Effector memory CD4-positive, alpha-beta T cell (primary cell): ENCODE results near the gene METTL24.

ENCODE experiments used
- DNase-seq, 3 donors: peaks; one replicate each; pipeline ENCODE4 v3.0.0-alpha.2; 2020
- H3K27ac ChIP-seq: 2 replicates; pipeline ENCODE4 v1.7.0; 2013; ENCODE audit warnings: mild to moderate bottlenecking, low read length, moderate library complexity; ENCODE audit not compliant: insufficient read depth, poor library complexity, severe bottlenecking
- H3K27me3 ChIP-seq: replicated peaks from 2 replicates; pipeline ENCODE4 v1.7.0; 2013; ENCODE audit warnings: mild to moderate bottlenecking, low read length; ENCODE audit not compliant: insufficient read depth, control insufficient read depth, poor library complexity, severe bottlenecking
- H3K36me3 ChIP-seq: 2 replicates; pipeline ENCODE4 v1.7.0; 2013; ENCODE audit warnings: mild to moderate bottlenecking, low read length, moderate library complexity; ENCODE audit not compliant: control insufficient read depth, insufficient read depth
- H3K4me1 ChIP-seq: 2 replicates; pipeline ENCODE4 v1.7.0; 2013; ENCODE audit warnings: low read length, mild to moderate bottlenecking; ENCODE audit not compliant: control insufficient read depth, insufficient read depth, poor library complexity, severe bottlenecking
- H3K4me3 ChIP-seq: 2 replicates; pipeline ENCODE4 v1.7.0; 2013; ENCODE audit warnings: low read length, low read depth, mild to moderate bottlenecking; ENCODE audit not compliant: insufficient read depth, poor library complexity, severe bottlenecking
- H3K9me3 ChIP-seq: 2 replicates; pipeline ENCODE4 v1.7.0; 2013; ENCODE audit warnings: mild to moderate bottlenecking, low read length, moderate library complexity; ENCODE audit not compliant: control insufficient read depth

METTL24 gene

GRCh38 chr6:110390404-110390803, 32.3 kb upstream of the METTL24 start:
- Histone ChIP-seq H3K4me3 (no peak overlapping the region), H3K9me3 (no peaks in the 10 kb centered on the region), H3K4me1 (no peaks in the 10 kb centered on the region), H3K27ac (no peak overlapping the region), H3K36me3 (no peaks in the 10 kb centered on the region), H3K27me3 (no peaks in the 10 kb centered on the region)
- no peak for DNase-seq

- H3K9me3 ChIP-seq = no peaks in the 10 kb centered on the region
- H3K4me3 ChIP-seq = no peak overlapping the region
- no peak overlapping the region for H3K27ac ChIP-seq
- no peaks in the 10 kb centered on the region for H3K27me3 ChIP-seq
- H3K36me3 ChIP-seq = no peaks in the 10 kb centered on the region
- no peaks in the 10 kb centered on the region for H3K4me1 ChIP-seq
- DNase-seq = no peak
These were observed 31.7 kb upstream of the METTL24 start for GRCh38 chr6:110389689-110390382.

- Histone ChIP-seq H3K9me3 (no peaks in the 10 kb centered on the region), H3K27ac (no peak overlapping the region), H3K4me1 (no peaks in the 10 kb centered on the region), H3K36me3 (no peaks in the 10 kb centered on the region), H3K4me3 (no peak overlapping the region), H3K27me3 (no peaks in the 10 kb centered on the region)
- DNase-seq = no peak
These were observed 29.8 kb upstream of the METTL24 start for GRCh38 chr6:110387986-110388385.

- H3K9me3 ChIP-seq = no peaks in the 10 kb centered on the region
- H3K36me3 ChIP-seq = no peaks in the 10 kb centered on the region
- no peak overlapping the region for H3K27ac ChIP-seq
- H3K4me3 ChIP-seq = no peak overlapping the region
- no peaks in the 10 kb centered on the region for H3K27me3 ChIP-seq
- no peak for DNase-seq
- H3K4me1 ChIP-seq = no peaks in the 10 kb centered on the region
These were observed 27.3 kb upstream of the METTL24 start for GRCh38 chr6:110385458-110385863.

GRCh38 chr6:110378552-110378951, 20.4 kb upstream of the METTL24 start:
- no peaks in the 10 kb centered on the region for H3K36me3 ChIP-seq
- no peak overlapping the region for H3K27ac ChIP-seq
- H3K27me3 ChIP-seq = no peaks in the 10 kb centered on the region
- H3K4me1 ChIP-seq = no peaks in the 10 kb centered on the region
- H3K9me3 ChIP-seq = no peaks in the 10 kb centered on the region
- no peak overlapping the region for H3K4me3 ChIP-seq
- DNase-seq = no peak

GRCh38 chr6:110369066-110369465, 10.9 kb upstream of the METTL24 start:
- Histone ChIP-seq H3K4me1 (no peaks in the 10 kb centered on the region), H3K27ac (no peak overlapping the region), H3K9me3 (no peaks in the 10 kb centered on the region), H3K4me3 (no peak overlapping the region), H3K36me3 (no peaks in the 10 kb centered on the region), H3K27me3 (no peaks in the 10 kb centered on the region)
- no peak for DNase-seq

GRCh38 chr6:110368284-110368683, 10.1 kb upstream of the METTL24 start:
- H3K4me3 ChIP-seq = no peak overlapping the region
- no peaks in the 10 kb centered on the region for H3K4me1 ChIP-seq
- no peak for DNase-seq
- H3K9me3 ChIP-seq = no peaks in the 10 kb centered on the region
- H3K36me3 ChIP-seq = no peaks in the 10 kb centered on the region
- H3K27ac ChIP-seq = no peak overlapping the region
- no peaks in the 10 kb centered on the region for H3K27me3 ChIP-seq

GRCh38 chr6:110367825-110368224, 9.7 kb upstream of the METTL24 start:
- Histone ChIP-seq H3K4me1 (no peaks in the 10 kb centered on the region), H3K27me3 (no peaks in the 10 kb centered on the region), H3K9me3 (no peaks in the 10 kb centered on the region), H3K36me3 (no peaks in the 10 kb centered on the region), H3K27ac (no peak overlapping the region), H3K4me3 (no peak overlapping the region)
- DNase-seq = no peak

GRCh38 chr6:110366975-110367374, 8.8 kb upstream of the METTL24 start:
- DNase-seq = no peak
- Histone ChIP-seq H3K9me3 (no peaks in the 10 kb centered on the region), H3K27me3 (no peaks in the 10 kb centered on the region), H3K4me3 (no peak overlapping the region), H3K27ac (no peak overlapping the region), H3K36me3 (no peaks in the 10 kb centered on the region), H3K4me1 (no peaks in the 10 kb centered on the region)

- H3K27me3 ChIP-seq = no peaks in the 10 kb centered on the region
- H3K27ac ChIP-seq = no peak overlapping the region
- no peaks in the 10 kb centered on the region for H3K4me1 ChIP-seq
- H3K9me3 ChIP-seq = no peaks in the 10 kb centered on the region
- DNase-seq = no peak
- H3K4me3 ChIP-seq = no peak overlapping the region
- H3K36me3 ChIP-seq = no peaks in the 10 kb centered on the region
These were observed 8.1 kb upstream of the METTL24 start for GRCh38 chr6:110366256-110366655.
